GM12892 (cell line): Measurements from ENCODE around the gene GALNT7.

Experiments
- POLR2A ChIP-seq: IDR thresholded peaks from 2 replicates; pipeline ENCODE4 v1.6.1; 2011; ENCODE audit warnings: low read depth, low read length, control low read depth
- POLR2AphosphoS5 ChIP-seq: IDR thresholded peaks from 2 replicates; pipeline ENCODE4 v1.6.1; 2011; ENCODE audit warnings: low read depth, low read length, control low read depth
- TAF1 ChIP-seq: IDR thresholded peaks from 2 replicates; pipeline ENCODE4 v1.6.1; 2011; ENCODE audit warnings: low read depth, mild to moderate bottlenecking, control low read depth, low read length, borderline replicate concordance

DNA sequence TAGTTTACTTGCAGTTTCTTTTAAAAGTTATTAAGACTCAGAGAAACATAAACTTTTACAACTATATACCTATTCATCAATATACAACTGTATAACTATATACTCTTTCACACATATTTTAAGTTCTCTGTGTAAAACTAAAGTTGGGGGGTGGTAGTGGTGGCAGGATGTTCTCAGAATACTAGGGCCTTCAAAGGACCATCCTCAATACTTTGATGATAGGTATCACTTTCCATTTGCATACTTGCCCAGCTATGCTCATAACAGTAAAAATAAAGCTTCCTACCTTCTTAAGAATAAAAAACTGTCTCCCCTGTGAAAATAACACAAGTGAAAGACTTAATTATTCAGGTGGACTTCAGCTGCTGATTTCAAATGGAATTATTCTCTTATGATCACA is 2.9 kb upstream of the GALNT7 start:
- no peak for TF ChIP-seq POLR2A
- no peak for TF ChIP-seq POLR2AphosphoS5
- no peak for TF ChIP-seq TAF1
